ENCODE results near the gene TRMT10B.

Gene TRMT10B

GRCh38 chr9:37775216-37775919 is 21.8 kb downstream of the TRMT10B start:
- ChIA-PET CTCF (no interaction called here), POLR2A (interaction anchor here (0.9 to 1.6 kb wide), 3 partner anchors 8 to 25 kb away, joined by 3 to 4 read pairs (median 4); partner anchors contain the start of genes DCAF10 and EXOSC3)
- no peak overlapping the region for H3K4me3 ChIP-seq (ENCODE audit: low read depth, low read length)
- TF ChIP-seq CTCF (IDR thresholded peaks at IDR 0.05; ENCODE audit: insufficient read depth, low read length, missing control alignments), result no peak
- no peak for DNase-seq (ENCODE audit: low read depth, low spot score)

- no peak for TF ChIP-seq CTCF (IDR thresholded peaks at IDR 0.05; ENCODE audit: insufficient read depth, low read length, missing control alignments)
- no peak overlapping the region for H3K4me3 ChIP-seq (ENCODE audit: low read depth, low read length)
- POLR2A ChIA-PET, result no interaction called here
- CTCF ChIA-PET, result no interaction called here
- no peak for DNase-seq (ENCODE audit: low read depth, low spot score)
These were observed 22.7 kb downstream of the TRMT10B start for GRCh38 chr9:37776328-37776727.

GRCh38 chr9:37778534-37778933 is 24.9 kb downstream of the TRMT10B start:
- no peak for TF ChIP-seq CTCF (IDR thresholded peaks at IDR 0.05; ENCODE audit: insufficient read depth, low read length, missing control alignments)
- no peak for DNase-seq (ENCODE audit: low read depth, low spot score)
- ChIA-PET POLR2A (no interaction called here), CTCF (no interaction called here)
- H3K4me3 ChIP-seq (ENCODE audit: low read depth, low read length), result no peak overlapping the region

GRCh38 chr9:37784291-37784615 is 30.6 kb downstream of the TRMT10B start:
- CTCF ChIA-PET, result interaction anchor here (1.4 to 1.9 kb wide), 4 partner anchors 13 to 201 kb away, joined by 3 to 6 read pairs (median 4); partner anchors contain the start of gene DCAF10

GRCh38 chr9:37784616-37785483 is 31.2 kb downstream of the TRMT10B start, which contains the start of gene EXOSC3:
Gene EXOSC3 (minus strand): TSS chr9:37785064. CDS start chr9:37785044, 20 bp downstream.
- no peak for DNase-seq (ENCODE audit: low read depth, low spot score)
- ChIA-PET POLR2A (interaction anchor here (0.7 to 1.0 kb wide), 2 partner anchors 10 to 16 kb away, joined by 4 to 11 read pairs; partner anchors contain the start of gene DCAF10), CTCF (interaction anchor here (0.7 to 1.9 kb wide), 5 partner anchors 11 to 201 kb away, joined by 3 to 6 read pairs (median 4); no protein-coding TSS in a partner anchor)
- H3K4me3 ChIP-seq (ENCODE audit: low read depth, low read length), result peak within 1 kb of the TSS; percentile 99
- TF ChIP-seq CTCF (IDR thresholded peaks at IDR 0.05; ENCODE audit: insufficient read depth, low read length, missing control alignments), result no peak

More at GRCh38 chr9:37784291-37784615, 30.6 kb downstream of the TRMT10B start:
- POLR2A ChIA-PET, result no interaction called here
- no peak for DNase-seq (ENCODE audit: low read depth, low spot score)
- H3K4me3 ChIP-seq (ENCODE audit: low read depth, low read length), result peak overlapping the region; percentile 99
- TF ChIP-seq CTCF (IDR thresholded peaks at IDR 0.05; ENCODE audit: insufficient read depth, low read length, missing control alignments), result no peak

GRCh38 chr9:37787059-37787458 is 33.5 kb downstream of the TRMT10B start:
- H3K4me3 ChIP-seq (ENCODE audit: low read depth, low read length), result no peak overlapping the region
- POLR2A ChIA-PET, result no interaction called here
- no peak for TF ChIP-seq CTCF (IDR thresholded peaks at IDR 0.05; ENCODE audit: insufficient read depth, low read length, missing control alignments)
- CTCF ChIA-PET, result no interaction called here
- DNase-seq (ENCODE audit: low read depth, low spot score), result no peak
